ENCODE results near the gene PHKG2. TPM values are rescaled to one million over a fixed set of nuclear protein-coding genes. Genes with fewer than 3 reads are reported as not detected.
A peak's percentile ranks its signal among the peaks of the same experiment; 100 is the strongest.

Gene PHKG2
- polyA plus RNA-seq, 1 donor from 2014 or later, result 41.5 TPM

DNA sequence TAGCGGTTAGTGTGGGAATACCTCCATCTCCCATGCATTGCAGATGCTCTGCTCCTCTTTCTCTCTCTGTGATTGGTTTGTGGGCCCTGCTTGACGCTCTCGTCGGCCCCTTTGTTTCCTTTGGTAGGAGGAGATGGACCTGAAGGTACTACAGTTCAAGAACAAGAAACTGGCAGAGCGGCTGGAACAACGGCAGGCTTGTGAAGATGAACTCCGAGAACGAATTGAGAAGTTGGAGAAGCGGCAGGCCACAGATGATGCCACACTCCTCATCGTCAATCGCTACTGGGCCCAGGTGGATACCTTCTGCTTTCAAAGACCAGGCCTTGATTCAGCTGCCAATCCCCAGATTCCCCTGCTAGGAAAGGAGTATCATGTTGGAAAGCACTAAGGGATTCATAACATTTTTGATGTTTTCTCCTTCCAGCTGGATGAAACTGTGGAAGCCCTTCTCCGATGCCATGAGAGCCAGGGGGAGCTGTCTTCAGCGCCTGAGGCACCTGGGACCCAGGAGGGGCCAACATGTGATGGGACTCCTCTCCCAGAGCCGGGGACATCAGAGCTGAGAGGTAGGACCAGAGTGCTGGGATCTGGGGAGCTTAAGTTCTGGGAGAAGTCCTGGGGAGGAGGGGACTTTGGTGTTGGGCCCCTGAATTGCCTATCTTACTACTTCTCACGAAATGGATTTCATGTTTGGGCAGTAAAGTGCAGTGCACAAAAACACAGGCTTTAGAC lies 14.9 kb downstream of the PHKG2 start:
- H3K9me3 ChIP-seq (ENCODE audit: low read length), result no peaks in the 10 kb centered on the region
- peak overlapping the region; percentile 36 for H3K4me2 ChIP-seq (ENCODE audit: low read length)
- H4K20me1 ChIP-seq (ENCODE audit: insufficient read depth), result no peaks in the 10 kb centered on the region
- peaks cover 26% of the 10 kb centered on the region for H3K79me2 ChIP-seq (replicated peaks; ENCODE audit: insufficient read depth, low read length)
- no peaks in the 10 kb centered on the region for H3K9me2 ChIP-seq (ENCODE audit: insufficient read depth, low read length)
- no peaks in the 10 kb centered on the region for H3F3A ChIP-seq (ENCODE audit: insufficient read depth, low read length, poor library complexity, severe bottlenecking)
- H3K9ac ChIP-seq (ENCODE audit: low read length), result peak overlapping the region; percentile 86
- H2AFZ ChIP-seq (ENCODE audit: low read depth, low read length), result no peak overlapping the region
- peak overlapping the region; percentile 91 for H3K4me3 ChIP-seq (ENCODE audit: low read length)
- peak overlapping the region; percentile 81 for H3K27ac ChIP-seq (ENCODE audit: low read length)
- no peaks in the 10 kb centered on the region for H3K27me3 ChIP-seq (ENCODE audit: insufficient read depth, low read depth, low read length)
- TF ChIP-seq TAF1 (IDR thresholded peaks at IDR 0.05; ENCODE audit: low read depth) (no peak), RAD21 (conservative IDR thresholded peaks at IDR 0.05) (no peak), EZH2 (IDR thresholded peaks at IDR 0.05; ENCODE audit: borderline replicate concordance, insufficient read depth, low read length, poor library complexity, severe bottlenecking) (no peak), POLR2AphosphoS5 (IDR thresholded peaks at IDR 0.05) (no peak), CTCF (IDR thresholded peaks at IDR 0.05; ENCODE audit: poor library complexity, severe bottlenecking) (no peak), SMC3 (conservative IDR thresholded peaks at IDR 0.05; ENCODE audit: poor library complexity) (no peak), EP300 (conservative IDR thresholded peaks at IDR 0.05; ENCODE audit: poor library complexity, severe bottlenecking) (no peak)
- TF ChIP-seq, protein P1, sequence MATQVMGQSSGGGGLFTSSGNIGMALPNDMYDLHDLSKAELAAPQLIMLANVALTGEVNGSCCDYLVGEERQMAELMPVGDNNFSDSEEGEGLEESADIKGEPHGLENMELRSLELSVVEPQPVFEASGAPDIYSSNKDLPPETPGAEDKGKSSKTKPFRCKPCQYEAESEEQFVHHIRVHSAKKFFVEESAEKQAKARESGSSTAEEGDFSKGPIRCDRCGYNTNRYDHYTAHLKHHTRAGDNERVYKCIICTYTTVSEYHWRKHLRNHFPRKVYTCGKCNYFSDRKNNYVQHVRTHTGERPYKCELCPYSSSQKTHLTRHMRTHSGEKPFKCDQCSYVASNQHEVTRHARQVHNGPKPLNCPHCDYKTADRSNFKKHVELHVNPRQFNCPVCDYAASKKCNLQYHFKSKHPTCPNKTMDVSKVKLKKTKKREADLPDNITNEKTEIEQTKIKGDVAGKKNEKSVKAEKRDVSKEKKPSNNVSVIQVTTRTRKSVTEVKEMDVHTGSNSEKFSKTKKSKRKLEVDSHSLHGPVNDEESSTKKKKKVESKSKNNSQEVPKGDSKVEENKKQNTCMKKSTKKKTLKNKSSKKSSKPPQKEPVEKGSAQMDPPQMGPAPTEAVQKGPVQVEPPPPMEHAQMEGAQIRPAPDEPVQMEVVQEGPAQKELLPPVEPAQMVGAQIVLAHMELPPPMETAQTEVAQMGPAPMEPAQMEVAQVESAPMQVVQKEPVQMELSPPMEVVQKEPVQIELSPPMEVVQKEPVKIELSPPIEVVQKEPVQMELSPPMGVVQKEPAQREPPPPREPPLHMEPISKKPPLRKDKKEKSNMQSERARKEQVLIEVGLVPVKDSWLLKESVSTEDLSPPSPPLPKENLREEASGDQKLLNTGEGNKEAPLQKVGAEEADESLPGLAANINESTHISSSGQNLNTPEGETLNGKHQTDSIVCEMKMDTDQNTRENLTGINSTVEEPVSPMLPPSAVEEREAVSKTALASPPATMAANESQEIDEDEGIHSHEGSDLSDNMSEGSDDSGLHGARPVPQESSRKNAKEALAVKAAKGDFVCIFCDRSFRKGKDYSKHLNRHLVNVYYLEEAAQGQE (IDR thresholded peaks at IDR 0.05; ENCODE audit: borderline replicate concordance), result no peak
- no peaks in the 10 kb centered on the region for H3K36me3 ChIP-seq (ENCODE audit: insufficient read depth, low read length)

DNA sequence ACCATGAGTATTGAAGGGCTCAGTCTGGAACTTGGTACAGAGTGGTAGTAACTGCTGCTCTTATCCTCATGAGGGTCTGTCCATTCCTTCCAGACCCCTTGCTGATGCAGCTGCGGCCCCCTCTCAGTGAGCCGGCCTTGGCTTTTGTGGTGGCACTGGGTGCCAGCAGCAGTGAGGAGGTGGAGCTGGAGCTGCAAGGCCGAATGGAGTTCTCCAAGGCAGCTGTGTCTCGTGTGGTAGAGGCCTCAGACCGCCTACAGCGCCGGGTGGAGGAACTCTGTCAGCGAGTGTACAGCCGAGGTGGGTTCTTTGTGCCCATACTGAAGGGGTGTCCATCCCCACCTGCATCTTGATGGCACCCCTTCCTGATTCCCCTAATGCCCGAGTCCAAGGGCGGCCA lies 15.9 kb downstream of the PHKG2 start:
- peaks cover 26% of the 10 kb centered on the region for H3K79me2 ChIP-seq (replicated peaks; ENCODE audit: insufficient read depth, low read length)
- no peaks in the 10 kb centered on the region for H3K36me3 ChIP-seq (ENCODE audit: insufficient read depth, low read length)
- H3K9ac ChIP-seq (ENCODE audit: low read length), result no peak overlapping the region
- H3K4me3 ChIP-seq (ENCODE audit: low read length), result peak overlapping the region; percentile 91
- H3K27me3 ChIP-seq (ENCODE audit: insufficient read depth, low read depth, low read length), result no peaks in the 10 kb centered on the region
- H3K9me3 ChIP-seq (ENCODE audit: low read length), result no peaks in the 10 kb centered on the region
- no peak overlapping the region for H3K27ac ChIP-seq (ENCODE audit: low read length)
- TF ChIP-seq SMC3 (conservative IDR thresholded peaks at IDR 0.05; ENCODE audit: poor library complexity), result no peak
- TF ChIP-seq POLR2AphosphoS5 (IDR thresholded peaks at IDR 0.05), result no peak
- TF ChIP-seq CTCF (IDR thresholded peaks at IDR 0.05; ENCODE audit: poor library complexity, severe bottlenecking), result no peak
- no peak for TF ChIP-seq RAD21 (conservative IDR thresholded peaks at IDR 0.05)
- TF ChIP-seq, protein P1 (IDR thresholded peaks at IDR 0.05; ENCODE audit: borderline replicate concordance), result no peak
- no peak for TF ChIP-seq EP300 (conservative IDR thresholded peaks at IDR 0.05; ENCODE audit: poor library complexity, severe bottlenecking)
- no peak for TF ChIP-seq MXI1 (conservative IDR thresholded peaks at IDR 0.05; ENCODE audit: poor library complexity, severe bottlenecking)
- no peak for TF ChIP-seq TAF1 (IDR thresholded peaks at IDR 0.05; ENCODE audit: low read depth)
- no peaks in the 10 kb centered on the region for H4K20me1 ChIP-seq (ENCODE audit: insufficient read depth)
- no peak overlapping the region for H2AFZ ChIP-seq (ENCODE audit: low read depth, low read length)
- no peaks in the 10 kb centered on the region for H3K9me2 ChIP-seq (ENCODE audit: insufficient read depth, low read length)
- no peaks in the 10 kb centered on the region for H3F3A ChIP-seq (ENCODE audit: insufficient read depth, low read length, poor library complexity, severe bottlenecking)
- peak overlapping the region; percentile 36 for H3K4me2 ChIP-seq (ENCODE audit: low read length)

All from neural cell (in vitro differentiated cells).